ENCODE measurements around the gene SP7. TPM values are rescaled to one million over a fixed set of nuclear protein-coding genes. Genes with fewer than 3 reads are reported as not detected.

Gene SP7
- total RNA-seq, 1 donor from 2014 or later, result not detected

DNA sequence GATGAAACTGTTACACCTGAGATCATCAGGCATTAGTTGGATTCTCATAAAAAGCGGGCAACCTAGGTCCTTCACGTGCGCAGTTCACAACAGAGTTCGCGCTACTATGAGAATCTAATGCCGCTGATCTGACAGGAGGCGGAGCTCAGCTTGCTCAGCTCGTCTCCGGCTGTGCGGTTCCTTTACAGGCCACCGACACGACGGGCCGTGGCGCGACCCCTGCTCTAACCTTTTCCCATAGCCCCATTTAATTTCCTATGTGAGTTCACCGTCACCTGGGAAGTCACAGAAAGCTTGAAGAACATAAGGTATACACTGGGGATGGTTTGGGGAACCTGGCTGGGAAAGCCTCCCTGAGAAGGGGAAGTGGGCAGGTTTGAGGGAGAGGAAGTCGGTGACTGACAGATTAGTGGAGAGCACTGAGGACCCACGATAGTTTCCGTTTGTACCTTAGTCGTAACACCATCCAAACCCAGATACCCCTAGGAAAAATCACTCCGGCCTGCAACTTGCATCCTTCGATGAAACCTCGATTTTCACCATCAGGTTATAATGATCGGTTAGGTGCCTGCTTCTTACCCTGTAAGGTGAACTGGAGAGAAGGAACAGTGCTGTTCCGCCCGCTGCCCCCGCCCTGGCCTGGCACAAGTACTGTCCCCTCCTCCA, 11.9 kb downstream of the SP7 start:
- TF ChIP-seq, protein P1, sequence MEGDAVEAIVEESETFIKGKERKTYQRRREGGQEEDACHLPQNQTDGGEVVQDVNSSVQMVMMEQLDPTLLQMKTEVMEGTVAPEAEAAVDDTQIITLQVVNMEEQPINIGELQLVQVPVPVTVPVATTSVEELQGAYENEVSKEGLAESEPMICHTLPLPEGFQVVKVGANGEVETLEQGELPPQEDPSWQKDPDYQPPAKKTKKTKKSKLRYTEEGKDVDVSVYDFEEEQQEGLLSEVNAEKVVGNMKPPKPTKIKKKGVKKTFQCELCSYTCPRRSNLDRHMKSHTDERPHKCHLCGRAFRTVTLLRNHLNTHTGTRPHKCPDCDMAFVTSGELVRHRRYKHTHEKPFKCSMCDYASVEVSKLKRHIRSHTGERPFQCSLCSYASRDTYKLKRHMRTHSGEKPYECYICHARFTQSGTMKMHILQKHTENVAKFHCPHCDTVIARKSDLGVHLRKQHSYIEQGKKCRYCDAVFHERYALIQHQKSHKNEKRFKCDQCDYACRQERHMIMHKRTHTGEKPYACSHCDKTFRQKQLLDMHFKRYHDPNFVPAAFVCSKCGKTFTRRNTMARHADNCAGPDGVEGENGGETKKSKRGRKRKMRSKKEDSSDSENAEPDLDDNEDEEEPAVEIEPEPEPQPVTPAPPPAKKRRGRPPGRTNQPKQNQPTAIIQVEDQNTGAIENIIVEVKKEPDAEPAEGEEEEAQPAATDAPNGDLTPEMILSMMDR (IDR thresholded peaks at IDR 0.05; ENCODE audit: borderline replicate concordance), result no peak
- peak; percentile 28 for DNase-seq
- H3K9me3 ChIP-seq (replicated peaks), result no peaks in the 10 kb centered on the region
- H3K4me1 ChIP-seq, result peaks cover 50% of the 10 kb centered on the region
- peak overlapping the region; percentile 92 for H3K27ac ChIP-seq (replicated peaks)
- peaks cover 12% of the 10 kb centered on the region for H3K27me3 ChIP-seq (ENCODE audit: low read depth)
- H3K4me3 ChIP-seq, result peak overlapping the region; percentile 83
- peaks cover 2% of the 10 kb centered on the region for H3K36me3 ChIP-seq
- intact Hi-C loops (cut with micrococcal nuclease), result no loop called here

DNA sequence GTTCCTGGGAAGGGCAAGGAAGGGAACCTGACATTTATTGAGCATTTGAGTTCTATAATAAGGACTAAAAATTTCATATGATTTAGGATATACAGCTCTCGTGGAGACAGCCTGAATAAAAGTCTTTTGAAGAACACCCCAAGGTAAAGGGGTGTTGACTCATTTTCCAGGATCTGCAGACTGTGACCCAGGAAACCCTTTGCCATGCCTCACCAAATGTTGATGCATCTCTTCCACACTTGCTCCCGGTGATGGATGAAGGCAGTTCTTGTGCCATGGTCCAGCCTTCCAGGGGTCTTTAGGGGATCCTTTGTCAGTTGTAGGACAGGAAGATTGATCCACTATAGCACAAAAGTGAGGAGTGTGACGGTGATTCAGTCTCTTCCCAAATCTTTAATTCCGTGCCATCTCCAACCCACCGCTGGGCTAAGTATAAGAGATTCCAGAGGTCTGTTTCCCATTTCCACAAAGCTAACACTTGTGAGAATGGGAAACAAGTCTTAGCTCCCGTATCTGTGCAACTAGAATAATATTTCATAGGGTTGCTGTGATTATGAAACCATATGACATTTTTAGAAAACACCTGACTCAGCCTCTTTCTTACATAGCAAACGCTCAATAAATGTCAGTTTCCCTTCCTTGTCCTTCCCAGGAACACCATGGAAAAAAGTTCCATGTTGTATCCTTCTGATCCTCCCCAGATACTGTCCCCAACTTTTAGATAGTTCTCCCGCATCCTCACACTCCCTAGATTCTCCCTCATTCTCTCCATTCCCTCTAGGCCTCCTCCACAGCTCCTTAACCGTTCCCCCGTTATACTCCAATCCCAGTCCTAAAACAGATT, 15.6 kb downstream of the SP7 start:
- TF ChIP-seq, protein P1 (IDR thresholded peaks at IDR 0.05; ENCODE audit: borderline replicate concordance), result no peak
- DNase-seq, result no peak
- Histone ChIP-seq H3K4me3 (peak overlapping the region; percentile 78), H3K9me3 (replicated peaks) (no peaks in the 10 kb centered on the region), H3K4me1 (peaks cover 51% of the 10 kb centered on the region), H3K36me3 (peaks cover 26% of the 10 kb centered on the region), H3K27me3 (ENCODE audit: low read depth) (no peaks in the 10 kb centered on the region), H3K27ac (replicated peaks) (peak overlapping the region; percentile 97)
- intact Hi-C loops (cut with micrococcal nuclease), result no loop called here

DNA sequence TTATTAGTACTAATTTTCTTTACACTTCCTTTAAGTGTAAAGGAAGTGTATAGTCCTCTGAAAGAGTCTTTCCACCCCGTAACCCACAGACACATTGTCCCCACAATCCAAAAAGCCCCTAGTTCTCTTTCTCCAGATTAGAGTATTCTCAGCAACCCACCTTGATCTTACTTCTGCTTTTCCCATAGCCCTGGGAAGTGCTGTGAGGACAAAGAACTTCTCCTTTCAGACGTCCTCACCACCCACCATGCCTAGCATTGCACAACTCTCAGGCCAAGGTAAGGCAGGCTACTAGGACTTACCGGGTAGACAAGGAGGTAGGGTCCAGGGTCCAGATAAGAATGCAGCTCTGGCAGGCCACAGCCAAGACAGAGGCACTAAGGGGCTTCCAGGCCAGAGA, 22.2 kb downstream of the SP7 start:
- Histone ChIP-seq H3K36me3 (peaks cover 82% of the 10 kb centered on the region), H3K27me3 (ENCODE audit: low read depth) (no peaks in the 10 kb centered on the region), H3K27ac (replicated peaks) (no peak overlapping the region), H3K4me1 (peaks cover 5% of the 10 kb centered on the region), H3K4me3 (no peak overlapping the region), H3K9me3 (replicated peaks) (no peaks in the 10 kb centered on the region)
- TF ChIP-seq, protein P1 (IDR thresholded peaks at IDR 0.05; ENCODE audit: borderline replicate concordance), result no peak
- no peak for DNase-seq
- intact Hi-C loops (cut with micrococcal nuclease), result no loop called here

DNA sequence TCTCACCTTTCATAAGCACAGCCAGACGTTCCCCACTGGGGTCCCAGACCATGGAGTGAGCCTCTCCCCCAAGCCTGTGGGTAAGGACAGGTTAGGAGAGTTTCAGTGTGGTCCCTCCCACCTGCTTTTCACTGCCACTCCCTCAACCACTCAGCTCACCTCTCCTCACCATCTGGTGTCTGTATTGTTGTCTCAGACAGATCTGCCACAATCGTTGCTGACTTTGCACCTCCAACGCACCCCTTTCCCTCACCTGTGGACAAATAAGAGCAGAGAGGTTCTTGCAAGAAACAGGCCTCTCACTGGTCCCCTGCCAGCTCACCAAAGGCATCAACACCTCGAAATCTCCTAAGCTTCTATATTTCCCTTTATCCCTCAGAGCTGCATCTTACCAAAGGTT, 27.9 kb downstream of the SP7 start:
- no peak overlapping the region for H3K4me3 ChIP-seq
- no peak for DNase-seq
- H3K9me3 ChIP-seq (replicated peaks), result no peaks in the 10 kb centered on the region
- peaks cover 7% of the 10 kb centered on the region for H3K4me1 ChIP-seq
- intact Hi-C loops (cut with micrococcal nuclease), result no loop called here
- peaks cover 91% of the 10 kb centered on the region for H3K36me3 ChIP-seq
- TF ChIP-seq, protein P1 (IDR thresholded peaks at IDR 0.05; ENCODE audit: borderline replicate concordance), result no peak
- H3K27me3 ChIP-seq (ENCODE audit: low read depth), result no peaks in the 10 kb centered on the region
- H3K27ac ChIP-seq (replicated peaks), result no peak overlapping the region

DNA sequence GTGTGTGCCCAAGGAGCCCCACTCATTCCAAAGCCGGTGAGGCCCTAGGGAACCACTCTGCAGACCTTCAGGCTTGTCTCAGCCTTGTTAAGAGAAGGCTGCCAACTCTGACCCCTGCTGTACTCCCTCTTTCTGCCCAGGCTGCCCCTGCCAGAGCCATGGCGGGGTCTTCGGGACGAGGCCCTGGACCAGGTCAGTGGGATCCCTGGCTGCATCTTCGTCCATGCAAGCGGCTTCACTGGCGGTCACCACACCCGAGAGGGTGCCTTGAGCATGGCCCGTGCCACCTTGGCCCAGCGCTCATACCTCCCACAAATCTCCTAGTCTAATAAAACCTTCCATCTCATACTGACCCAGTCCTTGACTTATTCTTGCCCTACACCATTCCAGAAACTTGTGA, 29.3 kb downstream of the SP7 start:
- Histone ChIP-seq H3K36me3 (peaks cover 94% of the 10 kb centered on the region), H3K9me3 (replicated peaks) (no peaks in the 10 kb centered on the region), H3K27me3 (ENCODE audit: low read depth) (no peaks in the 10 kb centered on the region), H3K4me3 (no peak overlapping the region), H3K4me1 (peaks cover 21% of the 10 kb centered on the region), H3K27ac (replicated peaks) (no peak overlapping the region)
- no peak for DNase-seq
- intact Hi-C loops (cut with micrococcal nuclease), result no loop called here
- TF ChIP-seq, protein P1 (IDR thresholded peaks at IDR 0.05; ENCODE audit: borderline replicate concordance), result no peak

Measured in left ventricle myocardium inferior (tissue), 1 donor.